Mucosa of rectum (tissue), 2 donors: ENCODE data around the gene SZRD1.

Source experiments
- H3K27ac ChIP-seq, 2 donors: one replicate each; pipeline ENCODE4 v1.7.0; 2013; ENCODE audit warnings: inconsistent platforms in 2 of 2, low read depth in 2 of 2, low read length in 2 of 2
- H3K27me3 ChIP-seq, 2 donors: one replicate each; pipeline ENCODE4 v1.7.0; 2013; ENCODE audit warnings: low read length in 2 of 2; ENCODE audit not compliant: control insufficient read depth in 2 of 2, insufficient read depth in 2 of 2
- H3K36me3 ChIP-seq, 2 donors: one replicate each; pipeline ENCODE4 v1.7.0; 2013; ENCODE audit warnings: low read length in 2 of 2; ENCODE audit not compliant: control insufficient read depth in 2 of 2, insufficient read depth in 2 of 2
- H3K4me1 ChIP-seq, 2 donors: one replicate each; pipeline ENCODE4 v1.7.0; 2013; ENCODE audit warnings: low read length in 2 of 2, mild to moderate bottlenecking in 1 of 2; ENCODE audit not compliant: control insufficient read depth in 2 of 2, insufficient read depth in 2 of 2
- H3K4me3 ChIP-seq, 2 donors: one replicate each; pipeline ENCODE4 v1.7.0; 2013; ENCODE audit warnings: low read length in 2 of 2
- H3K9ac ChIP-seq, 2 donors: one replicate each; pipeline ENCODE4 v1.7.0; 2013; ENCODE audit warnings: low read length in 2 of 2, low read depth in 1 of 2, mild to moderate bottlenecking in 1 of 2
- H3K9me3 ChIP-seq, 2 donors: one replicate each; pipeline ENCODE4 v1.7.0; 2013; ENCODE audit warnings: low read length in 2 of 2; ENCODE audit not compliant: control insufficient read depth in 2 of 2
- donor health status: healthy.
- donor health status: Normal muscosa, but diverticular disease.

The SZRD1 gene

DNA sequence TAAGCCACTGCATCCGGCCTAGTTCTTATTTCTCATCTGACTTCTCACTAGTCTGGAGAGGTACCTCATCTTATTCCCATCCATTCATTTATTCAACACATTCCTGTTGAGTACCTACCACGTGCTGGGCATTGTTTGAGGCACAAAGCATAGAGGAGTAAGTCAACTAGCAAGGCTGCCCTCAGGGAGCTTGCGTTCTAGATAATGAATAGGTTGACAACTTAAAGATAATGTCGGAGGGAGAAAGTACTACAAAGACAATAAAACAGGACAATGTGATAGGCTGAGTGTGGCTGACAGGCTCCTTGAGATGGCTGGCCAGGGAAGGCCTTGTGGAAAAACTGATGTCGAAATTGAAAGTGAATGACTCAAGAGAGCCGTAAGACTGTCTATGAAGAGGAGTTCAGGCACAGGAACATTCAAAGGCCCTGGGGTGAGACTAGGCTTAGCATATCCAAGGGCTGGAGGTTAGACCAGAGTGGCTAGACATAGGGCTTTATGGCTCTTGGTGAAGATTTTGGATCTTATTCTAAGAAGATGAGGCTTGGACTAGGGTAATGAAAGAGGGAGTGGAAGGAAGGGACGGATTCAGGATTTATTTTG lies 51.9 kb downstream of the SZRD1 start:
- H3K4me1 ChIP-seq: peaks cover 0 to 3% of the 10 kb centered on the region in 2 donors
- H3K9ac ChIP-seq: no peak overlapping the region
- no peak overlapping the region for H3K27ac ChIP-seq
- no peaks in the 10 kb centered on the region for H3K36me3 ChIP-seq
- no peak overlapping the region for H3K4me3 ChIP-seq
- no peaks in the 10 kb centered on the region for H3K9me3 ChIP-seq
- H3K27me3 ChIP-seq: no peaks in the 10 kb centered on the region

DNA sequence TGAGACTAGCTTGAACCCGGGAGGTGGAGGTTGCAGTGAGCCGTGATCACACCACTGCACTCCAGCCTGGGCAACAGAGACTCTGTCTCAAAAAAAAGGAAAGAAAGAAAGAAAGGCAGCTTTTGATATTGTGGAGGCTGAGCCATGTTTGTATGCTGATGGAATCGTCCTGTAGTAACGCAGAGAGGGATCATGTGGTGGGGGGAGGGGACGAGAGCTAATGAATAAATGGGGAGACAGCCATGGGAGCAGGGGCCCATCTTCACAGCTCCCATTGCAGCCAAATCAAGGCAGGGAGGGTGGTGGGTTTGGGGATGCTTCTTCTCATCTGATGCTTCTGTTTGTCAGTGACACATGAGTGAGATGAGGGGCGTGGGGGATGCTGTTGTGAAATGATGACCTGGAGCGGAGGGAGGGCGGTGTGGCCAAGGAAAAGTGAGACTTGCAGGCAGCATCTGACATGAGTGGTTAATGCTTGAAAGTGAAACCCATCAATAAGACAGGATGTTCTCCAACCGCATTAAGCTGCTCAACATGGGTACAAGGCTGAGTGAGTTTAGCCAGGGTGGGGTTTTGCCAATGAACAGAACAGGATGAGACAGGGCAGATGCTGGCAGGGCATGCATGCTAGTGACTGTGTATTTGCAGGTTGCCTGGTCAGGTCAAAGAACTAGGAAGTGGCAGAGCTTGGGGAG lies 53.5 kb downstream of the SZRD1 start:
- no peaks in the 10 kb centered on the region for H3K9me3 ChIP-seq
- H3K4me3 ChIP-seq: no peak overlapping the region
- H3K9ac ChIP-seq: no peak overlapping the region
- peaks cover 0 to 3% of the 10 kb centered on the region in 2 donors for H3K4me1 ChIP-seq
- H3K27ac ChIP-seq: no peak overlapping the region
- no peaks in the 10 kb centered on the region for H3K27me3 ChIP-seq
- no peaks in the 10 kb centered on the region for H3K36me3 ChIP-seq

DNA sequence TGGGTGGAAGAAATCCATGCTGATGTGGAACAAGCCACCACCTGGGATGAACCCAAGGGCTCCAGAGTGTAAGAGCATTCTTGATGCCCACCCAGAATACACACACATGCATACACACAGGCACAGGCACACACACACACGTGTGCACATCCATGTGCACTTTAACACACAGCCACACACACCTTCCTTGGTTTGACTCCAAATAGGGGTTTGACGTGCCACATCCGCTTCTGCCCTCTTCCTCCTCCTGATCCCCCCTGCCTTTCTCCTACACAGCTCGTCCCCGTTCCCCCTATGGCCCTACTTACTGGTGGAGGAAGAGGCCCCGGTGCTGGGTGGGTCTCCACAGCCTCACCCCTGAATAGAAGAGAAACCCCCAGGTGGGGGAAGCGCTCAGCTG lies 54.2 kb downstream of the SZRD1 start:
- Histone ChIP-seq H3K9me3 (no peaks in the 10 kb centered on the region), H3K4me1 (peaks cover 0 to 3% of the 10 kb centered on the region in 2 donors), H3K27ac (no peak overlapping the region), H3K9ac (no peak overlapping the region), H3K4me3 (no peak overlapping the region), H3K27me3 (no peaks in the 10 kb centered on the region), H3K36me3 (no peaks in the 10 kb centered on the region)

DNA sequence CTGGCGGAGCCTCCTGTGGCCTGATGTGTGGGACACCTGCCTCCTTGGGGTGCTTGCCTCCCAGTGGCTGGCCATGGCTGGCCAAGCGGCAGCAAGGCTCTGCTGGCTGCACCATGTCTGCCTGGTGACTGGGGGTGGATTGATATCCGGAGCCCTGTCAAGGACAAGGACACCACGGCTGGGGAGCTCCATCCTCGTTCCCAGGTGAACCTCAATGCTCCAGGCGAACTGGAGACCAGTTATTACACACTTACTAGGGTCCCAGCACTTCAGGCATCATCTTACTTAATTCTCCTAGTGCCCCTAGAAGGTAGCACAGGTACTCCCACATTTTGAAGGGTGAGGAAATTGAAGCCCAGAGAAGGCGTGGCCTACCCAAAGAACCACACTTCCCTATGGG lies 55.0 kb downstream of the SZRD1 start:
- no peaks in the 10 kb centered on the region for H3K36me3 ChIP-seq
- H3K4me3 ChIP-seq: no peak overlapping the region
- H3K27me3 ChIP-seq: no peaks in the 10 kb centered on the region
- no peaks in the 10 kb centered on the region for H3K9me3 ChIP-seq
- peaks cover 0 to 3% of the 10 kb centered on the region in 2 donors for H3K4me1 ChIP-seq
- H3K27ac ChIP-seq: no peak overlapping the region
- no peak overlapping the region for H3K9ac ChIP-seq

DNA sequence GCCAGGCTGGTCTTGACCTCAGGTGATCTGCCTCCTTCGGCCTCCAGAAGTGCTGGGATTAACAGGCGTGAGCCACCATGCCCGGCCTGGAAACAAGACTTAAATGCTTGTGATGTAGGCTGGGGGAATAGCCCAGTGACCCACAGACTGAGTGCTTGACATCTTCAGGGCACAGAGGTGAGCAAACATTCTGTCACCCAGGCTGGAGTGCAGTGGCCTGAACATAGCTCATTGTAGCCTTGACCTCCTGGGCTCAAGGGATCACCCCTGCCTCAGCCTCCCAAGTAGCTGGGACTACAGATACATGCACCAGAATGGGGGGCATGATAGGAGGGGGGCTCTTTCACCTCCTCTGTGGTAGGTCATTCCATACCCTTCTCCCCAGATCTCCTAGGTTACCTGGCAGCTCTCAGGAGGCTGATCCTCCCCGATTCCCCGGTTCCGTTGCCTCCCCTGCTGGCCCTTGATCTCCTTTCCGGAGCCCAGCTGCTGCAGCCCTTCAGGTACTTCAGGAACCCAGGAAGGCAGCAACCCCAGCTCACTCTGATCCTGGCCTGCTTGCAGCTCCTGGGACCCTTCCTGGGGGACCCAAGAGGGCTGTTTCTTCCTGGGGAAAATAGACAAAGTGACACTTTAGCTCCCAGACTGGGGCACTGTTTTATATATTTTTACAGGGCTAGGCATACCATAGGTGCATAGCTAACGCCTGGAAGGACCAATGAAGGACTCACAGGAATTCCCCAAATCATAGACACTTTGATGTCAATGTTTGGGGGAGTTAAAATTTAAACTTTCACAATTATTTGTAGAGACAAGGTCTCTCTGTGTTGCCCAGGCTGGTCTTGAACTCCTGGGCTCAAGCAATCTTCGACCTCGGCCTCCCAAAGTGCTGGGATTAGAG lies 58.3 kb downstream of the SZRD1 start:
- Histone ChIP-seq H3K36me3 (no peaks in the 10 kb centered on the region), H3K4me1 (peaks cover 0 to 3% of the 10 kb centered on the region in 2 donors), H3K27me3 (no peaks in the 10 kb centered on the region), H3K9ac (no peak overlapping the region), H3K4me3 (no peak overlapping the region), H3K27ac (no peak overlapping the region), H3K9me3 (no peaks in the 10 kb centered on the region)

DNA sequence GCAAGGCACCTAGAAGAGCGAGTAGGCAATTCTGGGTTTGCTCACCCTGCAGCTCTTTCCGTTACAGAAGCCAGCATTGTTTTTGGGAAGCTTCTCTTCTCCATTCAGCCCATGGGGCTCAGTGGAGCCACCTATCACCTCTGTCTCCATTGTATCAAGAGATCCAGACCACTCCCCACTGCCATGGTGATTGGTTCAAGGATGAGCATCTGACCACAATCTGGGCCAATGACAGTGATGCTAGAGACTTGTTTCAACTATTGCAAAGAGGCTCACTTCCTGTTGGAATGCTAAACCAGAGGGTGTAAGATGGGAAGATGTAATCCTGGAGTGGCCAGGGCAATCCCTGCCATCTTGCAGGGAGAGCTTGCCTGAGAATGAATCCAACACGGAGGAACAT lies 63.6 kb downstream of the SZRD1 start:
- Histone ChIP-seq H3K4me1 (no peaks in the 10 kb centered on the region), H3K4me3 (no peak overlapping the region), H3K27me3 (no peaks in the 10 kb centered on the region), H3K9ac (no peak overlapping the region), H3K36me3 (no peaks in the 10 kb centered on the region), H3K27ac (no peak overlapping the region), H3K9me3 (no peaks in the 10 kb centered on the region)

DNA sequence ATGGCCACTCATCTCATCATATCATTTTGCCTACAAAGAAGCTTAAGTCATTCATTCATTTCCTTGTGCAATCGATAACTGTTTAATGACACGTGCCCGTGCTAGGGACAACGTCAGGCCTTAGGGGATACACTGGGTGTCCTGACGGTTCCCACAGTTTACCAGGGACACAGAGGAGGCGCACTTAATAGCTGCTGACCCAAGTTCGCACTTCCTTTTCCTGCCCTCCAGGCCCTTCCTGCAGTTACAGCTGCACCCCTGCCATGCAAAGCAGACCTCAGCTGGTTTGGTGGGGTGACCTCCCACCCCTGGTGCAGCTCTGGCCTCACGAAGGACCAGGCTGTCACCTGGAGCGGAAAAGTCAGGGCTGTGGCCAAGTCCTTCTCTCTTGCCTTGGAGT lies 66.0 kb downstream of the SZRD1 start:
- Histone ChIP-seq H3K27ac (no peak overlapping the region), H3K27me3 (no peaks in the 10 kb centered on the region), H3K4me1 (no peaks in the 10 kb centered on the region), H3K9ac (no peak overlapping the region), H3K9me3 (no peaks in the 10 kb centered on the region), H3K36me3 (no peaks in the 10 kb centered on the region), H3K4me3 (no peak overlapping the region)

DNA sequence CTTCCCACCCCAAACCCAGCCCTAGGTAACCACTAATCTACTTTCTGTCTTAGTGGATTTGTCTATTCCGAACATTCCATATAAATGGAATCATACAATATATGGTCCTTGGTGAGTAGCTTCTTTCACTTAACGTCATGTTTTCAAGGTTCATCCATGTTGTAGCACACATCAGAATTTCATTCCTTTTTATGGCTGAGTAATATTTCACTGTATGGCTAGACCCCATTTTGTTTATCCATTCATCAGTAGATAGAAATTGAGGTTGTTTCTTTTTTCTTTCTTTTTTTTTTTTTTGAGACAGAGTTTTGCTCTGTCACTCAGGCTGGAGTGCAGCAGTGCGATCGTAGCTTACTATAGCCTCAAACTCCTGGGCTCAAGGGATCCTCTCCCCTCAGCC lies 67.0 kb downstream of the SZRD1 start:
- Histone ChIP-seq H3K27me3 (no peaks in the 10 kb centered on the region), H3K4me1 (no peaks in the 10 kb centered on the region)

DNA sequence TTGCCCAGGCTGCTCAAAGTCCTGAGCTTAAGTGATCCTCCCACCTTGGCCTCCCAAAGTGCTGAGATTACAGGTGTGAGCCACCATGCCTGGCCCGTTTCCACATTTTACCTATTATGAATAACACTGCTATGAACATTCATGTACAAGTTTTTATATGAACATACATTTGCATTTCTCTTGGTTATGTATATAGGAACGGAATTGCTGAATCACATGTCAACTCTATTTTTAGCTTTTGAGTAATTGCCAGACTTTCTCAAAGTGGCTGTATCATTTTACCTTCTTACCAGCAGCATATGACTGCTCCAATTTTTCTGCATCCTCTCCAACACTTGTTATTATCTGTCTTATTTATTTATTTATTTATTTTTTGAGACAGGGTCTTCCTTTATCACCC lies 67.5 kb downstream of the SZRD1 start:
- H3K4me1 ChIP-seq: no peaks in the 10 kb centered on the region
- H3K36me3 ChIP-seq: no peaks in the 10 kb centered on the region
- no peak overlapping the region for H3K27ac ChIP-seq
- H3K27me3 ChIP-seq: no peaks in the 10 kb centered on the region
- no peak overlapping the region for H3K9ac ChIP-seq
- H3K4me3 ChIP-seq: no peak overlapping the region
- H3K9me3 ChIP-seq: no peaks in the 10 kb centered on the region

More for the DNA sequence above, 67.0 kb downstream of the SZRD1 start:
- no peaks in the 10 kb centered on the region for H3K9me3 ChIP-seq
- H3K4me3 ChIP-seq: no peak overlapping the region
- no peak overlapping the region for H3K27ac ChIP-seq
- H3K9ac ChIP-seq: no peak overlapping the region
- H3K36me3 ChIP-seq: no peaks in the 10 kb centered on the region

DNA sequence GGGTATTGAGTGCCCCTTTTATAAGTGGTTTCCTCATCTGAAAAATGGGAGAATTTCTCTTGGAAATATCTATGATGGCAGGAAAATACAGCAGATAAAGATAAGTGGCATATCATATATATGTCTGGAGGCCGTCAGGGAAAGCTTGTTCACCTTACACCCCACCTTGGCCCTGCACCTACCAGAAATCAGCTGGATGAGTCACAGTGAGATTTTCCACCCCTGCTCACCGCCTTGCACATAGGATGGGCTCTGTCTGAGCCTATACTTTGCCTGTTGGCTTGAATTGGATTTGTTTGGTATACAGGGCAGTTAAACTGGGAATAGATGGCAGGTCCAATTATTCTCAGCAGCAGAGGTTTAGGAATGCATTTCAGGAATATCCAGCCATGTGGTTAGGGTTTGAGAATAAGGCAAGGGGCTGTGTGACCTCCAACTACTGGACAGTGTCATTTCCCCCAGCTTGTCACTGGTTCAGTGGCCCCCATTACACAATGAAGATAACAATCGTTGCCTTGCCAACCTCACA lies 70.0 kb downstream of the SZRD1 start, which contains the start of gene SPATA21:
Gene SPATA21 (minus strand): TSS at position 479 of the 529 bp plus-strand sequence. CDS start 6,053 bp downstream, outside the sequence.
- H3K36me3 ChIP-seq: no peaks in the 10 kb centered on the region
- no peaks in the 10 kb centered on the region for H3K9me3 ChIP-seq
- no peak within 1 kb of the TSS for H3K27ac ChIP-seq
- H3K4me1 ChIP-seq: peaks cover 9 to 14% of the 10 kb centered on the region in 2 donors
- H3K9ac ChIP-seq: no peak within 1 kb of the TSS
- no peaks in the 10 kb centered on the region for H3K27me3 ChIP-seq
- H3K4me3 ChIP-seq: no peak within 1 kb of the TSS
